GM12872 (cell line): ENCODE results near the gene ZNF423.

ENCODE experiments used
- CTCF ChIP-seq: IDR thresholded peaks from 3 replicates; pipeline ENCODE4 v1.5.1; 2011; ENCODE audit warnings: low read depth, mild to moderate bottlenecking, low read length, moderate library complexity; ENCODE audit not compliant: insufficient read depth

The ZNF423 gene

GRCh38 chr16:49625311-49626065 is 230.4 kb downstream of the ZNF423 start:
- no peak for TF ChIP-seq CTCF

GRCh38 chr16:49623501-49624266 is 232.2 kb downstream of the ZNF423 start:
- TF ChIP-seq CTCF, result no peak

- TF ChIP-seq CTCF, result no peak
Measured at GRCh38 chr16:49622421-49623402, 233.2 kb downstream of the ZNF423 start.

DNA sequence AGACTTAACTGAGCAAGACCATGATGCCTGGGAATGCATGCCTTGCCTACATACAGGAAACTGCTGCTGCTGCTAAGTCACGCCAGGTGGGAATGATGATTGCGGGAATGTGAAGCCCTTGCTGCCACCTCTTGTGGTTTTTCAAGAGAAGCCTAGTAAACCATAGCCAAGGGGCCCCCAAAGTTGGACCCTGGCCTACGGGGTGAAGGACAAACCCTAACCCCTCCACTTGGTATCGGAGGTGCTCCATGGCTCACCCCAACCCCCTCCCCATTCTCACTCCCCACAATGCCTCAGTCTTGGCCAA is 233.9 kb downstream of the ZNF423 start:
- TF ChIP-seq CTCF, result no peak

DNA sequence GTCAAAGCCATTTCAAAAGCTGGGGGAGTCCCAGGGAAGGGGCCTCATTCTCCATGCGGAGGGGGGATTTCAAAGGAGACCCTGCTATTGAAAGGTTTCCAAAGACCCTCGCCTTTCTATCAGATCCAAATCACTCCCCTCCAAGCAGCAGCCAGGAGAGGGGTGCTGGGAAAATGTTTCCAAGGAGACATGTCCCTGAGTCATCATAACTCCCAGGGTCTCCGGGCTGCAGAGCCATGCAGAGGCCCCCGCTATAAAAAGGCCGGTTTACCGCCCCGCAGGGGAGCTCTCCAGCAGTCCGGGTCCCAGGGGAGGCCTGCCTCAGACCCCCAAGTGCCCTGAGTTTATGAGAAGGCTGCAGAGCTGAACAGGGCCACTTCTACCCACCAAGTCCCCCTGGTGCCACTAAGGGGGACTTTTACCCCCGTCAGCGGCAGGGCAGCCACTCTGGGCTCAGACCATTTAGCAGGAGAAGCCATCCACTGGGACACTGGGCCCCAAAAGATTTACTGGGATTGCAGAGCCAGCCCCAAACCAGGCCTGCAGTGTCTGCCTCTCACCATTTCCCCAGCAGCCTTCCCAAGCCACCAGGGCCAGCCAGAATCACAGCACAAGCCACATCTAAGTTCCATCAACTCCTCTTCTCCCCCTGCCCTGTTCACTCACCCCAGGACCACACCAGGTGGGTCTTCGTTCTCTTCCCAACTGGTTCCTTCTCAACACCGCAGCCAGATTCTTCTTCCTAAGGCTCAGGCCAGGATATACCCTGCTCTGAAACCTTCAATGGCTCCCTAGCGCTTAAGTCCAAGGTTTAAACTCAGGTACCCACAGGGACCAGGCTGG is 234.4 kb downstream of the ZNF423 start:
- TF ChIP-seq CTCF, result no peak

- TF ChIP-seq CTCF, result no peak
Measured at GRCh38 chr16:49620869-49621240, 235.1 kb downstream of the ZNF423 start.
